Pancreas (tissue), 10 donors: ENCODE results near the gene GPR148. TPM values are rescaled to one million over a fixed set of nuclear protein-coding genes. Genes with fewer than 3 reads are reported as not detected.
A peak's percentile ranks its signal among the peaks of the same experiment; 100 is the strongest.
"Not testable (repeated sequence)": the region's sequence is repeated elsewhere in the genome, so short reads cannot be mapped to it uniquely, and the experiment has no call there.

ENCODE experiments used
- ATAC-seq, 4 donors: fragments of 200-7000 bp; cut with Tn5 transposase; one replicate each; pipeline versions ENCODE4 v1.8.0 to v1.9.1; 2020; ENCODE audit warnings: mild to moderate bottlenecking in 4 of 4, moderate library complexity in 4 of 4
- DNase-seq, 6 donors: peaks; one replicate each; pipeline ENCODE4 v3.0.0-alpha.2; 2020
- FAIRE-seq: peaks from 2 replicates; lab custom pipeline; 2012; peaks lifted over from hg19 to GRCh38; lab: Jason Lieb, UNC
- H3K27ac ChIP-seq, 4 donors: fragments of 200-600 bp; sonication (generic); 1 replicate in 3 of 4; 2 replicates in 1 of 4; pipeline versions ENCODE4 v1.5.0 to v1.8.0; 2020
- H3K27me3 ChIP-seq, 4 donors: fragments of 200-600 bp; one replicate each; pipeline ENCODE4 v1.8.0; 2021
- H3K36me3 ChIP-seq, 3 donors: fragments of 200-600 bp; sonication (generic) in 1 of 3; one replicate each; pipeline versions ENCODE4 v1.5.0 to v1.8.0; 2020 to 2021
- H3K4me1 ChIP-seq, 3 donors: fragments of 200-600 bp; one replicate each; pipeline ENCODE4 v1.8.0; 2021
- H3K4me3 ChIP-seq, 4 donors: fragments of 200-600 bp; sonication (generic) in 2 of 4; one replicate each; pipeline versions ENCODE4 v1.5.0 to v1.8.0; 2020 to 2021
- H3K9me3 ChIP-seq, 4 donors: fragments of 200-600 bp; one replicate each; pipeline ENCODE4 v1.8.0; 2021
- WGBS, 2 donors: extraction: QIAGEN DNeasy Blood & Tissue Kit; methylation state at CpG; one replicate each; pipeline ENCODE4 v1.1.7; 2013; 5-methylcytosine and 5-hydroxymethylcytosine counted together
- intact Hi-C, 3 donors: fragments of 100-400 bp; cut with DNase I; formaldehyde crosslinking; loops; one replicate each; pipeline versions ENCODE4 v1.11.1 to v1.14.2; 2022
- polyA plus RNA-seq, 2 donors: library from polyadenylated mRNA; stranded (reverse); fragments of 200-250 nt; gene quantifications; one replicate each; pipeline ENCODE4 v1.2.3, GENCODE V29; 2013
- total RNA-seq, 6 donors: library from RNA; stranded (reverse); fragmentation: NEBNext Ultra II Directional in 4 of 6; extraction: Animal tissue kit (Norgen Biotek cat#: 25700) in 4 of 6; gene quantifications; one replicate each; pipeline versions ENCODE4 v1.2.1 to v1.2.4, GENCODE V29; 2021 to 2023
- TF ChIP-seq, protein P1 (sequence below), 4 donors: fragments of 200-600 bp; sonication (generic) in 3 of 4; IDR thresholded peaks; one replicate each; pipeline versions ENCODE4 v1.5.0 to v1.8.0; 2021; ENCODE audit warnings: antibody characterized with exemption in 4 of 4
- donor health status: healthy with polysubstance abuse.
- donor health status: DM: no; HTN: no; CAD: no; lungs with moderate emphysema.
- donor health status: DM: no; HTN: no; CAD: no.
- donor health status: control.
- donor health status: control.
- donor health status: Bipolar disorder and iron deficiency.
- donor health status: DM: yes; HTN: yes; CAD: no.
- donor health status: DM: no; HTN: no; CAD: no.
- donor health status: DM: no; HTN: no; CAD: no.
- donor health status: DM: yes; HTN: yes; CAD: no.

Gene GPR148, protein sequence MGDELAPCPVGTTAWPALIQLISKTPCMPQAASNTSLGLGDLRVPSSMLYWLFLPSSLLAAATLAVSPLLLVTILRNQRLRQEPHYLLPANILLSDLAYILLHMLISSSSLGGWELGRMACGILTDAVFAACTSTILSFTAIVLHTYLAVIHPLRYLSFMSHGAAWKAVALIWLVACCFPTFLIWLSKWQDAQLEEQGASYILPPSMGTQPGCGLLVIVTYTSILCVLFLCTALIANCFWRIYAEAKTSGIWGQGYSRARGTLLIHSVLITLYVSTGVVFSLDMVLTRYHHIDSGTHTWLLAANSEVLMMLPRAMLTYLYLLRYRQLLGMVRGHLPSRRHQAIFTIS
- total RNA-seq (under 1 TPM; 0.14 to 0.52 (median 0.22) TPM), polyA plus RNA-seq (1 to 10 TPM in 1 of 2 donors, under 1 TPM in 1; 0.61 to 1.2 TPM)

DNA sequence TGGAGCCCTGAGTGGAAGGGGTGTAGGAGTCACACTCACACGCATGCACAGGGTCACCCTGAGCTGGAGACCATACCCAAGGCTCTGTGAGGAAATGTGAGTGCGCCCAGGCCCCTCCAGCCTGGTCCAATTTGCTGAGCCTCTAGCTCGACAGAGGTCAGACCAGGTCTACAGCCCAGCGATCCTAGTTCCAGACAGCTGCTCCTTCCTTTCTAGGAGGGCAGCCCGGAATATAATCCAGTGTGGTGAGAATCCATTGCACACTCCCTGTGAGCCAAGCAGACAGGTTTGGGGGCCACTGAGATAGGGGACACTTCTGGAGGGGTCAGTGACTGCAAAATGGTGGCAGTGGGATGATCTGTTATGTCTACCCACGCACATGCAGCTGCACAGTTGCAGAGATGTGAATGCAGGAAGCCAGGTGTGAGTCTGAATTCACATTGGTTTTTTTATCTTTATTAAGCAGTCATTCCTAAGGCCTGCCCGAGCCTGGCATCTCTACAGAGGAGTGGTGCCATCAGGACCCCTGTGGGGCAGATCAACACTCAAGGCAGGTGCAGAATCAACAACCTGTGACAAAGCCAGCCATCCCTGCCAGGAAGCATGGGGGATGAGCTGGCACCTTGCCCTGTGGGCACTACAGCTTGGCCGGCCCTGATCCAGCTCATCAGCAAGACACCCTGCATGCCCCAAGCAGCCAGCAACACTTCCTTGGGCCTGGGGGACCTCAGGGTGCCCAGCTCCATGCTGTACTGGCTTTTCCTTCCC, at the start of gene GPR148:
GPR148 (plus strand) TSS at position 522 of the 768 bp plus-strand sequence; CDS start at position 604, 82 bp downstream.
- Histone ChIP-seq H3K4me3 (peak within 1 kb of the TSS in 3 of 4 donors; percentile 40 to 69 (median 42)), H3K27me3 (no peaks in the 10 kb centered on the region), H3K9me3 (no peaks in the 10 kb centered on the region), H3K36me3 (no peaks in the 10 kb centered on the region), H3K4me1 (peaks cover 0 to 8% (median 8%) of the 10 kb centered on the region in 3 donors), H3K27ac (peak within 1 kb of the TSS; percentile 69 to 85 (median 78))
- TF ChIP-seq, protein P1, sequence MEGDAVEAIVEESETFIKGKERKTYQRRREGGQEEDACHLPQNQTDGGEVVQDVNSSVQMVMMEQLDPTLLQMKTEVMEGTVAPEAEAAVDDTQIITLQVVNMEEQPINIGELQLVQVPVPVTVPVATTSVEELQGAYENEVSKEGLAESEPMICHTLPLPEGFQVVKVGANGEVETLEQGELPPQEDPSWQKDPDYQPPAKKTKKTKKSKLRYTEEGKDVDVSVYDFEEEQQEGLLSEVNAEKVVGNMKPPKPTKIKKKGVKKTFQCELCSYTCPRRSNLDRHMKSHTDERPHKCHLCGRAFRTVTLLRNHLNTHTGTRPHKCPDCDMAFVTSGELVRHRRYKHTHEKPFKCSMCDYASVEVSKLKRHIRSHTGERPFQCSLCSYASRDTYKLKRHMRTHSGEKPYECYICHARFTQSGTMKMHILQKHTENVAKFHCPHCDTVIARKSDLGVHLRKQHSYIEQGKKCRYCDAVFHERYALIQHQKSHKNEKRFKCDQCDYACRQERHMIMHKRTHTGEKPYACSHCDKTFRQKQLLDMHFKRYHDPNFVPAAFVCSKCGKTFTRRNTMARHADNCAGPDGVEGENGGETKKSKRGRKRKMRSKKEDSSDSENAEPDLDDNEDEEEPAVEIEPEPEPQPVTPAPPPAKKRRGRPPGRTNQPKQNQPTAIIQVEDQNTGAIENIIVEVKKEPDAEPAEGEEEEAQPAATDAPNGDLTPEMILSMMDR (IDR thresholded peaks at IDR 0.05), result no peak
- intact Hi-C loops, result no loop called here
- FAIRE-seq (no peak), ATAC-seq (no peak), DNase-seq (peak in 1 of 6 donors; percentile 68)
- 76 to 77% methylated on average over 8 of the region's 8 CpGs for WGBS, 2 donors

DNA sequence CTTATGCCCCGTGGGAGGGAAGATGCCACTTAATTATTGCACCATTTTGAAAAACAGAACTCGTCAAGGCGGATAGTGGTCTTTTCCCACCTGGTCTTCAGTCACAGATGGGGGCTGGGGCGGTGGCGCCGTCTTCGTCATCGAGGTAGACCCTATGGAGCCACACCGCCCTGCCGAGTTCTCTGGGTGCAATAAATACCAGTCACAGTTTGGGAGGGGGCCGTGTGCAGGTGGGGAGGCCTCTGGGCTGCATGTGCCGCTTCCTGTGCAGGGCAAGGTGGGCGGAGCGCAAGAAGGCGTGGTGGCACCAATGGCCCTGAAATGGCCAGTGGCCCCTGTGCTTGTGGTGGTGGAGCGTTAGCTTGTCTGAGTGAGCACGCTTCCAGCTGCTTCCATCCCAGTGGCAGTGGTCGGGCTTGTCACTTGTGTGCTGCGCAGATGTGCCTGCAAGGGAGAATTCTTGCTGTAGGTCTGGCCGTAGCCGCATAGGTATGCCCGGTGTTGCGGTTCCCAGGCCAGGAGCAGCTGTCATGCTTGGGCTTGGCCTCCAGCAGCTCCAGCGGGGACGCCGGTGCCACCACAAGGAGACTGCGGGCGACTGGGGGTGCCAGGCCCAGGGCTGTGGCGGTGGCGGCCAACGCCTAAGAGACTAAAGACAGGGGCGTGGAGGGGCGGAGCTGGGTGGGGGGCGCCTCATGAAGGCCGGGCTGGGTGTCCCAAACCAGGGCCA, 36.7 kb upstream of the GPR148 start:
- intact Hi-C loops, result not testable (repeated sequence)

DNA sequence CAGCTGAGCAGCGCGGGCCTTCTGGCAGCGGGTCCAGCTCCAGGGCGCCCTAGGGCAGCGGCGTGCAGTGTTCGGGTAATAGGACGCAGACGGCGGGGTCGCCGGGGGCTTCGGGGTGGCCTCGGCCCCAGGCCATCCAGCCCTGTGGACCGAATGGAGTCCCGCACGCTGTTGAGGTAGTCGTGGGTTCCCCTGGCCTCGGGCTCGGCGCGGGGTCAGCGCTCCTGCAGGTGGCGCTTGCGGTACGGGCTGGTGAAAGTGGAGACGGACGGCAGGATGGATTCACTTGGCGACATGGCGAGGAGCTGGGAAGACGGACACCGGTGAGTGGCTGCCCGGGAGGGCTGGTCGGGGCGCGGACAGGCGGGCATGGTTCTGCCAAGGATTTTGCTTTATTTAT, 35.4 kb upstream of the GPR148 start:
- FAIRE-seq, H3K27me3 ChIP-seq, H3K27ac ChIP-seq, H3K36me3 ChIP-seq, H3K4me1 ChIP-seq, H3K9me3 ChIP-seq, intact Hi-C loops: not testable (repeated sequence)
- 1 to 5% methylated on average over 22 to 36 of the region's 37 CpGs for WGBS, 2 donors
- ATAC-seq, result peak; percentile 71 to 86 (median 84)
- H3K4me3 ChIP-seq, result peak overlapping the region in 2 of 4 donors; percentile 30
- TF ChIP-seq, protein P1 (IDR thresholded peaks at IDR 0.05), result peak in 1 of 4 donors; percentile 17
- peak; percentile 64 to 88 (median 70) for DNase-seq

More for the DNA sequence above, 36.7 kb upstream of the GPR148 start:
- not testable (repeated sequence) for H3K4me1 ChIP-seq, H3K9me3 ChIP-seq, H3K36me3 ChIP-seq, H3K27ac ChIP-seq, FAIRE-seq, H3K27me3 ChIP-seq
- 41 to 44% methylated on average over 17 to 26 of the region's 35 CpGs for WGBS, 2 donors
- ATAC-seq, result peak; percentile 74 to 85 (median 78)
- H3K4me3 ChIP-seq, result peak overlapping the region in 1 of 4 donors; percentile 30
- DNase-seq, result peak in 4 of 6 donors; percentile 14 to 42 (median 38)

DNA sequence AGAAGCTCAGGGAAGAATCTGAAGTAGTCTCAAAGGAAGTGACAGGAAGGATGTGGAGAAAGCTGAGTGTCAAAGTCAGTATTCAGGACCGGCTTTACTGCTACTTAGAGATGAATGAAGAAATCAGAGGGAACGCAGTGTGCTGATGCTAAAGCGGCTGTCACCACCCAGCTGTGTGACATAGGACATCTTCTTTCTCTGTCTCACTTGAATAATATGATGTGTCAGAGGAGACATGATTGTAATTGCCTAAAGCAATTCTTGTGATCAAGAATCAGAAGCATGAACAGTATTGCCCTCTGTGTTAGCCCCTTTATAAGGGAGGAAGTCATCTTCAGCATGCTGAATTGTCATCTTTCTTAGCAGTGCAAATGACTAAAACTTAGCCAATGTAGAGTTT, 25.6 kb upstream of the GPR148 start:
- intact Hi-C loops, result not testable (repeated sequence)

DNA sequence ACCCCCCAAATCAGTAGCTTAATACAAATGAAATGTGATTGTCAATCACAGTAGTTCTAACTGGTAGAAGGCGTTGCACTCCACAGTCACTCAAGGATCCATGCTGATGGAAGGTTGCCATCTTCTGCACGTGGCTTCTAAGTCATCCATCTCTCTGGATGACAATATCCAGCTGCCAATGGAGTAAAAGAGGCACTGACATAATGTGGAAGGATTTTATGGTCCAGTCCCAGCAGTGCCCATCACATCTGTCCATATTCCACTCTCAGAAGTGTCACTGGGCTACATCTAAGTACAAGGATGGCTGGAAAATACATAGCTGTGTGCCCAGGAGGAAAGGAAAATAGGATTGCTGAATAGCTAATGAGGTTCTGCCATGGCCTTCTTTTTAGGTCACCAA, 14.1 kb upstream of the GPR148 start:
- H3K27ac ChIP-seq, H3K27me3 ChIP-seq, H3K4me1 ChIP-seq, ATAC-seq, H3K36me3 ChIP-seq, H3K9me3 ChIP-seq, DNase-seq, H3K4me3 ChIP-seq, FAIRE-seq, intact Hi-C loops: not testable (repeated sequence)
- WGBS, 2 donors, result no CpG with 5 or more reads among the region's 2 CpGs

More for the DNA sequence above, 25.6 kb upstream of the GPR148 start:
- H3K36me3 ChIP-seq, H3K4me3 ChIP-seq, H3K9me3 ChIP-seq, H3K27me3 ChIP-seq, ATAC-seq, H3K4me1 ChIP-seq, FAIRE-seq, DNase-seq, H3K27ac ChIP-seq: not testable (repeated sequence)
- 74 to 92% methylated on average over 3 of the region's 3 CpGs for WGBS, 2 donors

DNA sequence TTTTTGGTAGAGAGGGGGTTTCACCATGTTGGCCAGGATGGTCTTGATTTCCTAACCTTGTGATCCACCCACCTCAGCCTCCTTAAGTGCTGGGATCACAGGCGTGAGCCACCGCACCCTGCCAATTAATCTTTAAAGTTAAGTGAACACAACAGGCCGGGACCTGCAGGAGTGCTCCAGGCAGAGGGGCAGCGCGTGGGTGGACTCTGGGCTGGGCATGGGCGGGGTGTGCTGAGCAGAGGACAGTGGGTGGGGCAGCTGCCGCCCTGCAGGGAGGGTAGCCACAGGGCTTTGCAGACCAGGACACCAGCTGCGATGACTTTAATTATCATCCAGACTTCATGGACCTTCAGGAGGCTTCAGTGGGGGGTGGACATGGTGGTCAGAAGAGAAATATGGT, 8.8 kb upstream of the GPR148 start:
- intact Hi-C loops, result no loop called here
- 87 to 89% methylated on average over 8 of the region's 8 CpGs for WGBS, 2 donors
- H3K27me3 ChIP-seq, result no peaks in the 10 kb centered on the region
- FAIRE-seq (no peak), ATAC-seq (no peak), DNase-seq (no peak)
- H3K27ac ChIP-seq, result no peak overlapping the region
- H3K36me3 ChIP-seq, result no peaks in the 10 kb centered on the region
- no peak overlapping the region for H3K4me3 ChIP-seq
- no peaks in the 10 kb centered on the region for H3K9me3 ChIP-seq
- no peaks in the 10 kb centered on the region for H3K4me1 ChIP-seq
- TF ChIP-seq, protein P1 (IDR thresholded peaks at IDR 0.05), result no peak
